ENCODE results near the gene TMEM126A. TPM values are rescaled to one million over a fixed set of nuclear protein-coding genes. Genes with fewer than 3 reads are reported as not detected.

TMEM126A gene
- total and polyA plus RNA-seq, 2 of the 13 experiments (the other 11 are each of a cell fraction or from before 2014, with no cell fraction given): 59.5 to 66.9 TPM

DNA sequence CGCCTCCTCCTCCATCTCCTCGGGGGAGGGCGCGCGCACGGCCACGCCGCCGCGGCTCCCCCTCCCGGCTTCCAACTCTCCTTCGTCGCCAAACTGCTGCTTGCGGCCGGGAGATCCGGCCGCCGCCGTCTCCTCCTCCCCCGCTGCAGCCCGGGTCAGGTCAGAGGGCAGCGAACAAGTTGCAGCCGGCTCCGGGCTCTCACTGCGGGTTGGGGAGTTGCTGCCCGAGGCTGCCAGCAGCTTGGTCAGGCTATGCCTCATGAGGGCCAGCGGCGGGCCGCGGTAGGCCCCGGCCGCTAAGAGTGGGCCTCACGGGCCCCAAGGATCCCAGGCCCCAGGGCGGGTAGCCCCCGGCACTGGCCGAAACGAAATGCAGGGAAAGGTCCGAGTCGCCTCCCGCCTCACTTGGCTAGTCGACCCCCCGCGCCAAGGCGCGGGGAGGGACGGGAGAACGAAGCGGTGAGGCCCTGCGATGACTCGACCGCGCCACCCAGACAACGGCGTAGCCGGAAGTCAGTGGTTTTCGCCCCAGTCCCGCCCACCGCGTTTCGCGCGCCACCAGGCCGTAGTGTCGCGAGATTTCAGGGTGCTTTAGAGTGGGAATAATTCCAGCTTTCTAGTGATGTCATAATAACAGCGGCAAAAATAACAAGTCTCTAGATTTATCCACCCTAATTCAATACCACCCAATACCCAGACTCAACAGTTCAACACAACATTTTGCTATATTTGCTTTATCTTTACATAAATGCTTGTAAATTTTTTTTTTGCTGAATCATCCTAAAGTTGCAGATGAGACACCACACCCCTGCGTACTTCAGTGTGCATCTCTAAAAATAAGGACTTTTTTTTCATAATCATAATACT lies 17.1 kb downstream of the TMEM126A start, which contains the start of gene CREBZF (continued):
- TF ChIP-seq KMT2B (CRISPR knock-in tag; IDR thresholded peaks at IDR 0.05) (peak; percentile 85), ESRRA (CRISPR knock-in tag; IDR thresholded peaks at IDR 0.05; ENCODE audit: low read depth) (peak; percentile 41; the same call in 1 of the 2 replicates), RAD51 (IDR thresholded peaks at IDR 0.05; ENCODE audit: borderline replicate concordance) (no peak), GATAD1 (CRISPR knock-in tag; IDR thresholded peaks at IDR 0.05) (peak; percentile 85), ZFY (CRISPR knock-in tag; IDR thresholded peaks at IDR 0.05) (peak; percentile 100), ZMYM2 (CRISPR knock-in tag; IDR thresholded peaks at IDR 0.05) (no peak), MAFF (IDR thresholded peaks at IDR 0.05; ENCODE audit: low read depth, low read length) (peak; percentile 95), ZFAT (CRISPR knock-in tag; conservative IDR thresholded peaks at IDR 0.05) (no peak), KLF11 (CRISPR knock-in tag; IDR thresholded peaks at IDR 0.05) (peak; percentile 55), CSRNP2 (CRISPR knock-in tag; conservative IDR thresholded peaks at IDR 0.05; ENCODE audit: low read depth) (no peak), ZNF260 (CRISPR knock-in tag; IDR thresholded peaks at IDR 0.05; ENCODE audit: borderline replicate concordance, low read depth) (no peak), ZNF703 (CRISPR knock-in tag; IDR thresholded peaks at IDR 0.05; ENCODE audit: borderline replicate concordance) (peak; percentile 59; the same call in 1 of the 2 replicates), PCBP1 (IDR thresholded peaks at IDR 0.05; ENCODE audit: borderline replicate concordance, low read depth, low read length) (0 out of 2 replicates have a peak, but pooled peaks have one; percentile 21), ZNF251 (CRISPR knock-in tag; IDR thresholded peaks at IDR 0.05) (no peak), POLR2AphosphoS2 (IDR thresholded peaks at IDR 0.05; ENCODE audit: low read depth, low read length) (no peak), HNRNPK (IDR thresholded peaks at IDR 0.05; ENCODE audit: low read depth, low read length, poor library complexity, severe bottlenecking) (no peak), KLF15 (CRISPR knock-in tag; IDR thresholded peaks at IDR 0.05; ENCODE audit: borderline replicate concordance) (0 out of 2 replicates have a peak, but pooled peaks have one; percentile 80), ZNF543 (CRISPR knock-in tag; IDR thresholded peaks at IDR 0.05) (peak; percentile 81; the same call in 1 of the 2 replicates), TOPORS (CRISPR knock-in tag; IDR thresholded peaks at IDR 0.05) (peak; percentile 35; the same call in 1 of the 2 replicates), MYPOP (CRISPR knock-in tag; IDR thresholded peaks at IDR 0.05) (peak; percentile 51; the same call in 1 of the 2 replicates), ZNF549 (CRISPR knock-in tag; IDR thresholded peaks at IDR 0.05) (no peak), ATAD3A (CRISPR knock-in tag; IDR thresholded peaks at IDR 0.05) (no peak), ZSCAN22 (CRISPR knock-in tag; IDR thresholded peaks at IDR 0.05) (no peak)
- TF ChIP-seq, protein P1, sequence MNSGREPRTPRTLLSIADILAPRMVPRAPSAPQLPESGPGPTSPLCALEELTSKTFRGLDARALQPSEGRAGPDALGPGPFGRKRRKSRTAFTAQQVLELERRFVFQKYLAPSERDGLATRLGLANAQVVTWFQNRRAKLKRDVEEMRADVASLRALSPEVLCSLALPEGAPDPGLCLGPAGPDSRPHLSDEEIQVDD (CRISPR knock-in tag; IDR thresholded peaks at IDR 0.05; ENCODE audit: borderline replicate concordance): no peak
- TF ChIP-seq, protein P2, sequence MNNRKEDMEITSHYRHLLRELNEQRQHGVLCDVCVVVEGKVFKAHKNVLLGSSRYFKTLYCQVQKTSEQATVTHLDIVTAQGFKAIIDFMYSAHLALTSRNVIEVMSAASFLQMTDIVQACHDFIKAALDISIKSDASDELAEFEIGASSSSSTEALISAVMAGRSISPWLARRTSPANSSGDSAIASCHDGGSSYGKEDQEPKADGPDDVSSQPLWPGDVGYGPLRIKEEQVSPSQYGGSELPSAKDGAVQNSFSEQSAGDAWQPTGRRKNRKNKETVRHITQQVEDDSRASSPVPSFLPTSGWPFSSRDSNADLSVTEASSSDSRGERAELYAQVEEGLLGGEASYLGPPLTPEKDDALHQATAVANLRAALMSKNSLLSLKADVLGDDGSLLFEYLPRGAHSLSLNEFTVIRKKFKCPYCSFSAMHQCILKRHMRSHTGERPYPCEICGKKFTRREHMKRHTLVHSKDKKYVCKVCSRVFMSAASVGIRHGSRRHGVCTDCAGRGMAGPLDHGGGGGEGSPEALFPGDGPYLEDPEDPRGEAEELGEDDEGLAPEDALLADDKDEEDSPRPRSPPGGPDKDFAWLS (CRISPR knock-in tag; IDR thresholded peaks at IDR 0.05; ENCODE audit: borderline replicate concordance): no peak

Measured in HepG2 (cell line).